Measurements from ENCODE around the gene MCCD1. TPM values are rescaled to one million over a fixed set of nuclear protein-coding genes. Genes with fewer than 3 reads are reported as not detected.

The MCCD1 gene
- total and polyA plus RNA-seq, 8 donors: not detected

DNA sequence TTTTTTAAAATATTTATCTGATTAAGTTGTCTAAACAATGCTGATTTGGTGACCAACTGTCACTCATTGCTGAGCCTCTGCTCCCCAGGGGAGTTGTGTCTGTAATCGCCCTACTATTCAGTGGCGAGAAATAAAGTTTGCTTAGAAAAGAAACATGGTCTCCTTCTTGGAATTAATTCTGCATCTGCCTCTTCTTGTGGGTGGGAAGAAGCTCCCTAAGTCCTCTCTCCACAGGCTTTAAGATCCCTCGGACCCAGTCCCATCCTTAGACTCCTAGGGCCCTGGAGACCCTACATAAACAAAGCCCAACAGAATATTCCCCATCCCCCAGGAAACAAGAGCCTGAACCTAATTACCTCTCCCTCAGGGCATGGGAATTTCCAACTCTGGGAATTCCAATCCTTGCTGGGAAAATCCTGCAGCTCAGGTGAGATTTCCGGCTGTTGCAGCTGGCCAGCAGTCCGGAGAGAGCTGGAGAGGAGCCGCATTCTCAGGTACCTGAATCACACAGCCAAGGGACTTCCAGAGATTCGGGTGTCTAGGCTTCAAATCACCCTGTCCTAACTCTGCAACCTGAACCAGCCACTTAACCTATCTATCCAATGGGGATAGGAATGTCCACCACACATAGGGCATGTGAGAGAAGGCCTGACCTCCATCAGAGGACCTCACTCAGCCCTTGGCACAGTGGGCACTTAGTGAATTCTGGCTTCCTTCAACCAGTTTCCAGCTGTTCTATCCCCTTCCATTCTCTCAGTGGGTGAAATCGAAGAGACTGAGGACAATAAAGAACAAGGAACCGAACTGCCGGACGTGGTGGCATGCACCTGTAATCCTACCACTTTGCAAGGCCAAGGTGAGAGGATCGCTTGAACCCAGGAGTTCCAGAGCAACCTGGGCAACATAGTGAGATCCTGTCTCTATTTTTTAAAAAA is 49.7 kb downstream of the MCCD1 start:
- DNase-seq: peak in 5 of 6 donors; percentile 55 to 66 (median 61)

DNA sequence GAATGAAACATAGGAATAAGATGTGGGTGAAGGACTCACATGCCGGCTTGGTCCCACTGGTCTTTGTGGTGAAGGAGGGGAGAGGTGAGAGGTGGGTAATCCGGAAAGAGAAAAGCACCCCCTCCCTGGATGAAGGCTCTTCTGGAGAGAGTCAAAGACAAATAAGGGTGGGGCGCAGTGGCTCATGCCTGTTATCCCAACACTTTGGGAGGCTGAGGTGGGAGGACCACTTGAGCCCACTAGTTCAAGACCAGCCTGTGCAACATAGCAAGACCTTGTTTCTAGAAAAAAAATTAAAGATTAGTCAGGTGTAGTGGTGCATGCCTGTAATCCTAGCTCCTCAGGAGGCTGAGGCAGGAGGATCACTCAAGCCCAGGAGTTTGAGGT is 50.4 kb downstream of the MCCD1 start:
- no peaks in the 10 kb centered on the region for H3K36me3 ChIP-seq
- no peaks in the 10 kb centered on the region for H3K27me3 ChIP-seq
- DNase-seq: no peak
- peaks cover 0 to 14% (median 12%) of the 10 kb centered on the region in 3 donors for H3K4me1 ChIP-seq
- 94% methylated on average over 3 of the region's 3 CpGs for WGBS, 2 donors
- intact Hi-C loops (cut with DNase I): no loop called here
- no peak overlapping the region for H3K4me3 ChIP-seq
- no peak for ATAC-seq
- TF ChIP-seq, protein P1, sequence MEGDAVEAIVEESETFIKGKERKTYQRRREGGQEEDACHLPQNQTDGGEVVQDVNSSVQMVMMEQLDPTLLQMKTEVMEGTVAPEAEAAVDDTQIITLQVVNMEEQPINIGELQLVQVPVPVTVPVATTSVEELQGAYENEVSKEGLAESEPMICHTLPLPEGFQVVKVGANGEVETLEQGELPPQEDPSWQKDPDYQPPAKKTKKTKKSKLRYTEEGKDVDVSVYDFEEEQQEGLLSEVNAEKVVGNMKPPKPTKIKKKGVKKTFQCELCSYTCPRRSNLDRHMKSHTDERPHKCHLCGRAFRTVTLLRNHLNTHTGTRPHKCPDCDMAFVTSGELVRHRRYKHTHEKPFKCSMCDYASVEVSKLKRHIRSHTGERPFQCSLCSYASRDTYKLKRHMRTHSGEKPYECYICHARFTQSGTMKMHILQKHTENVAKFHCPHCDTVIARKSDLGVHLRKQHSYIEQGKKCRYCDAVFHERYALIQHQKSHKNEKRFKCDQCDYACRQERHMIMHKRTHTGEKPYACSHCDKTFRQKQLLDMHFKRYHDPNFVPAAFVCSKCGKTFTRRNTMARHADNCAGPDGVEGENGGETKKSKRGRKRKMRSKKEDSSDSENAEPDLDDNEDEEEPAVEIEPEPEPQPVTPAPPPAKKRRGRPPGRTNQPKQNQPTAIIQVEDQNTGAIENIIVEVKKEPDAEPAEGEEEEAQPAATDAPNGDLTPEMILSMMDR (IDR thresholded peaks at IDR 0.05): no peak
- no peak for FAIRE-seq
- peak overlapping the region in 2 of 4 donors; percentile 59 to 68 for H3K27ac ChIP-seq
- no peaks in the 10 kb centered on the region for H3K9me3 ChIP-seq

More for the DNA sequence above, 49.7 kb downstream of the MCCD1 start:
- Histone ChIP-seq H3K4me1 (peaks cover 0 to 14% (median 12%) of the 10 kb centered on the region in 3 donors), H3K27me3 (no peaks in the 10 kb centered on the region), H3K9me3 (no peaks in the 10 kb centered on the region), H3K27ac (peak overlapping the region in 2 of 4 donors; percentile 59 to 68), H3K36me3 (no peaks in the 10 kb centered on the region), H3K4me3 (no peak overlapping the region)
- intact Hi-C loops (cut with DNase I): no loop called here
- no peak for FAIRE-seq
- ATAC-seq: peak; percentile 23 to 57 (median 44)
- 58 to 60% methylated on average over 12 of the region's 12 CpGs for WGBS, 2 donors
- TF ChIP-seq, protein P1 (IDR thresholded peaks at IDR 0.05): no peak

Other genes with a start within 250 kb of the MCCD1 start
- gene HLA-B, start 171.8 kb upstream of the MCCD1 start, total RNA-seq: 1,000 to 10,000 TPM in 1 of 6 donors, 100 to 1,000 TPM in 5; 141 to 1,089 (median 229) TPM
- gene HLA-B, start 171.8 kb upstream of the MCCD1 start, polyA plus RNA-seq: 100 to 1,000 TPM; 269 to 373 TPM
- 10 to 100 TPM in 1 of 6 donors, 1 to 10 TPM in 5; 4.8 to 15.8 (median 5.7) TPM for gene MICA, start 125.4 kb upstream of the MCCD1 start, total RNA-seq
- gene MICA, start 125.4 kb upstream of the MCCD1 start, polyA plus RNA-seq: 10 to 100 TPM; 13.6 to 22.6 TPM
- 1 to 10 TPM in 2 of 6 donors, under 1 TPM in 4; 0.24 to 1.7 (median 0.51) TPM for gene MICB, start 30.8 kb upstream of the MCCD1 start, total RNA-seq
- under 1 TPM; 0.23 to 0.76 TPM for gene MICB, start 30.8 kb upstream of the MCCD1 start, polyA plus RNA-seq
- gene DDX39B, start 13.0 kb downstream of the MCCD1 start, total RNA-seq: 100 to 1,000 TPM; 134 to 233 (median 153) TPM
- gene DDX39B, start 13.0 kb downstream of the MCCD1 start, polyA plus RNA-seq: 100 to 1,000 TPM; 423 to 669 TPM
- gene ATP6V1G2, start 17.6 kb downstream of the MCCD1 start, total RNA-seq: under 1 TPM; 0.16 to 0.81 (median 0.36) TPM
- gene ATP6V1G2, start 17.6 kb downstream of the MCCD1 start, polyA plus RNA-seq: 1 to 10 TPM; 1.9 to 2.1 TPM
- gene NFKBIL1, start 18.6 kb downstream of the MCCD1 start, total RNA-seq: 10 to 100 TPM; 12.1 to 25.3 (median 20.8) TPM
- gene NFKBIL1, start 18.6 kb downstream of the MCCD1 start, polyA plus RNA-seq: 10 to 100 TPM; 26.5 to 46.0 TPM
- gene LTA, start 43.3 kb downstream of the MCCD1 start, total RNA-seq: 1 to 10 TPM in 1 of 6 donors, under 1 TPM in 1, not detected in 4; 0.12 to 1.3 TPM
- under 1 TPM; 0.05 to 0.15 TPM for gene LTA, start 43.3 kb downstream of the MCCD1 start, polyA plus RNA-seq
- gene TNF, start 46.6 kb downstream of the MCCD1 start, total RNA-seq: under 1 TPM in 5 of 6 donors, not detected in 1; 0.29 to 0.87 (median 0.58) TPM
- gene TNF, start 46.6 kb downstream of the MCCD1 start, polyA plus RNA-seq: under 1 TPM; 0.11 to 0.42 TPM
- gene LTB, start 53.5 kb downstream of the MCCD1 start, total RNA-seq: 10 to 100 TPM in 1 of 6 donors, 1 to 10 TPM in 3, under 1 TPM in 2; 0.71 to 19.4 (median 1.9) TPM
- 1 to 10 TPM; 1.4 to 7.3 TPM for gene LTB, start 53.5 kb downstream of the MCCD1 start, polyA plus RNA-seq
- gene LST1, start 57.3 kb downstream of the MCCD1 start, total RNA-seq: 10 to 100 TPM in 2 of 6 donors, 1 to 10 TPM in 2, under 1 TPM in 2; 0.56 to 12.9 (median 2.6) TPM
- 1 to 10 TPM; 6.0 to 6.2 TPM for gene LST1, start 57.3 kb downstream of the MCCD1 start, polyA plus RNA-seq
- under 1 TPM in 1 of 6 donors, not detected in 5; 0.28 TPM for gene NCR3, start 64.0 kb downstream of the MCCD1 start, total RNA-seq
- not detected for gene NCR3, start 64.0 kb downstream of the MCCD1 start, polyA plus RNA-seq
- gene AIF1, start 86.3 kb downstream of the MCCD1 start, total RNA-seq: 10 to 100 TPM in 2 of 6 donors, 1 to 10 TPM in 4; 1.1 to 18.6 (median 5.3) TPM
- 10 to 100 TPM; 16.2 to 16.4 TPM for gene AIF1, start 86.3 kb downstream of the MCCD1 start, polyA plus RNA-seq
- gene PRRC2A, start 91.8 kb downstream of the MCCD1 start, total RNA-seq: 10 to 100 TPM; 45.3 to 97.6 (median 73.5) TPM
- 100 to 1,000 TPM; 138 to 144 TPM for gene PRRC2A, start 91.8 kb downstream of the MCCD1 start, polyA plus RNA-seq
- 100 to 1,000 TPM in 4 of 6 donors, 10 to 100 TPM in 2; 93.3 to 160 (median 113) TPM for gene BAG6, start 123.7 kb downstream of the MCCD1 start, total RNA-seq
- 100 to 1,000 TPM; 283 to 292 TPM for gene BAG6, start 123.7 kb downstream of the MCCD1 start, polyA plus RNA-seq
- gene APOM, start 126.9 kb downstream of the MCCD1 start, total RNA-seq: 1 to 10 TPM in 3 of 6 donors, under 1 TPM in 3; 0.62 to 2.6 (median 0.98) TPM
- gene APOM, start 126.9 kb downstream of the MCCD1 start, polyA plus RNA-seq: 1 to 10 TPM; 3.4 to 5.0 TPM
- 10 to 100 TPM in 1 of 6 donors, 1 to 10 TPM in 5; 6.9 to 12.0 (median 9.0) TPM for gene C6orf47, start 131.8 kb downstream of the MCCD1 start, total RNA-seq
- 10 to 100 TPM; 10.8 to 11.2 TPM for gene C6orf47, start 131.8 kb downstream of the MCCD1 start, polyA plus RNA-seq
- 1 to 10 TPM; 5.5 to 9.5 (median 6.1) TPM for gene GPANK1, start 136.0 kb downstream of the MCCD1 start, total RNA-seq
- gene GPANK1, start 136.0 kb downstream of the MCCD1 start, polyA plus RNA-seq: 10 to 100 TPM; 11.2 to 11.6 TPM
- 10 to 100 TPM; 48.1 to 65.9 (median 57.8) TPM for gene CSNK2B, start 137.1 kb downstream of the MCCD1 start, total RNA-seq
- gene CSNK2B, start 137.1 kb downstream of the MCCD1 start, polyA plus RNA-seq: 100 to 1,000 TPM in 1 of 2 donors, 10 to 100 TPM in 1; 86.8 to 116 TPM
- gene LY6G5B, start 141.0 kb downstream of the MCCD1 start, total RNA-seq: 1 to 10 TPM; 3.0 to 8.2 (median 4.0) TPM
- 10 to 100 TPM in 1 of 2 donors, 1 to 10 TPM in 1; 9.2 to 11.4 TPM for gene LY6G5B, start 141.0 kb downstream of the MCCD1 start, polyA plus RNA-seq
- 1 to 10 TPM; 1.6 to 2.9 (median 2.3) TPM for gene LY6G5C, start 152.1 kb downstream of the MCCD1 start, total RNA-seq
- 1 to 10 TPM; 2.4 to 2.5 TPM for gene LY6G5C, start 152.1 kb downstream of the MCCD1 start, polyA plus RNA-seq
- gene ABHD16A, start 174.4 kb downstream of the MCCD1 start, total RNA-seq: 10 to 100 TPM; 14.9 to 34.2 (median 19.7) TPM
- gene ABHD16A, start 174.4 kb downstream of the MCCD1 start, polyA plus RNA-seq: 10 to 100 TPM; 31.9 to 61.5 TPM
- gene LY6G6F, start 177.9 kb downstream of the MCCD1 start, total RNA-seq: not detected
- gene LY6G6F, start 177.9 kb downstream of the MCCD1 start, polyA plus RNA-seq: not detected
- gene LY6G6D, start 186.4 kb downstream of the MCCD1 start, total RNA-seq: not detected
- not detected for gene LY6G6D, start 186.4 kb downstream of the MCCD1 start, polyA plus RNA-seq
- gene LY6G6C, start 192.8 kb downstream of the MCCD1 start, total RNA-seq: not detected
- not detected for gene LY6G6C, start 192.8 kb downstream of the MCCD1 start, polyA plus RNA-seq
- under 1 TPM in 1 of 6 donors, not detected in 5; 0.06 TPM for gene MPIG6B, start 194.4 kb downstream of the MCCD1 start, total RNA-seq
- under 1 TPM in 1 of 2 donors, not detected in 1; 0.05 TPM for gene MPIG6B, start 194.4 kb downstream of the MCCD1 start, polyA plus RNA-seq
- 10 to 100 TPM in 4 of 6 donors, 1 to 10 TPM in 2; 6.5 to 32.8 (median 13.0) TPM for gene DDAH2, start 200.3 kb downstream of the MCCD1 start, total RNA-seq
- 10 to 100 TPM; 58.2 to 68.8 TPM for gene DDAH2, start 200.3 kb downstream of the MCCD1 start, polyA plus RNA-seq
- 100 to 1,000 TPM in 2 of 6 donors, 10 to 100 TPM in 4; 61.0 to 150 (median 80.8) TPM for gene CLIC1, start 207.6 kb downstream of the MCCD1 start, total RNA-seq
- gene CLIC1, start 207.6 kb downstream of the MCCD1 start, polyA plus RNA-seq: 100 to 1,000 TPM in 1 of 2 donors, 10 to 100 TPM in 1; 91.8 to 154 TPM
- 1 to 10 TPM; 2.2 to 7.6 (median 5.3) TPM for gene MSH5, start 211.0 kb downstream of the MCCD1 start, total RNA-seq
- 10 to 100 TPM; 11.3 to 17.4 TPM for gene MSH5, start 211.0 kb downstream of the MCCD1 start, polyA plus RNA-seq
- gene SAPCD1, start 233.7 kb downstream of the MCCD1 start, total RNA-seq: 1 to 10 TPM in 1 of 6 donors, under 1 TPM in 4, not detected in 1; 0.51 to 1.9 (median 0.64) TPM
- 10 to 100 TPM in 1 of 2 donors, 1 to 10 TPM in 1; 4.8 to 11.1 TPM for gene SAPCD1, start 233.7 kb downstream of the MCCD1 start, polyA plus RNA-seq
- gene VWA7, start 248.4 kb downstream of the MCCD1 start, total RNA-seq: 1 to 10 TPM; 2.9 to 5.0 (median 4.3) TPM
- 10 to 100 TPM in 1 of 2 donors, 1 to 10 TPM in 1; 5.6 to 11.9 TPM for gene VWA7, start 248.4 kb downstream of the MCCD1 start, polyA plus RNA-seq

All from pancreas (tissue), 10 donors.